ENCODE measurements around the gene KNTC1.
"Not testable (repeated sequence)": the region's sequence is repeated elsewhere in the genome, so short reads cannot be mapped to it uniquely, and the experiment has no call there.

Gene KNTC1

GRCh38 chr12:122571821-122572220 is 44.8 kb downstream of the KNTC1 start:
- no peak for TF ChIP-seq CTCF (conservative IDR thresholded peaks at IDR 0.05; ENCODE audit: low read length)
- no peak for TF ChIP-seq EZH2phosphoT487 (IDR thresholded peaks at IDR 0.05; ENCODE audit: borderline replicate concordance)
- Histone ChIP-seq H3K4me2 (ENCODE audit: low read depth, low read length, poor library complexity, severe bottlenecking) (no peak overlapping the region), H3K36me3 (ENCODE audit: insufficient read depth, low read length) (peaks cover 81% of the 10 kb centered on the region)

GRCh38 chr12:122583294-122583693 is 56.2 kb downstream of the KNTC1 start:
- peaks cover 87% of the 10 kb centered on the region for H3K36me3 ChIP-seq (ENCODE audit: insufficient read depth, low read length)
- H3K9ac ChIP-seq (ENCODE audit: low read depth, low read length, poor library complexity, severe bottlenecking); H3K9me3 ChIP-seq (ENCODE audit: insufficient read depth, low read depth, low read length); H4K20me1 ChIP-seq (ENCODE audit: insufficient read depth, low read length, poor library complexity, severe bottlenecking); H3K4me2 ChIP-seq (ENCODE audit: low read depth, low read length, poor library complexity, severe bottlenecking); H3K27me3 ChIP-seq (ENCODE audit: insufficient read depth, low read length, poor library complexity, severe bottlenecking); H3K79me2 ChIP-seq (ENCODE audit: insufficient read depth, low read length); H3K4me3 ChIP-seq (ENCODE audit: low read length, poor library complexity, severe bottlenecking); H3K9me2 ChIP-seq (replicated peaks; ENCODE audit: low read depth, low read length); H3K4me1 ChIP-seq (ENCODE audit: insufficient read depth, low read length, poor library complexity, severe bottlenecking); H3F3A ChIP-seq (ENCODE audit: low read depth); H2AFZ ChIP-seq (ENCODE audit: low read length): not testable (repeated sequence)

More at GRCh38 chr12:122571821-122572220, 44.8 kb downstream of the KNTC1 start:
- H3K79me2 ChIP-seq (ENCODE audit: insufficient read depth, low read length), result no peaks in the 10 kb centered on the region
- no peak overlapping the region for H3K9ac ChIP-seq (ENCODE audit: low read depth, low read length, poor library complexity, severe bottlenecking)
- H3K4me1 ChIP-seq (ENCODE audit: insufficient read depth, low read length, poor library complexity, severe bottlenecking), result no peaks in the 10 kb centered on the region
- no peaks in the 10 kb centered on the region for H3K9me3 ChIP-seq (ENCODE audit: insufficient read depth, low read depth, low read length)
- no peaks in the 10 kb centered on the region for H3K27me3 ChIP-seq (ENCODE audit: insufficient read depth, low read length, poor library complexity, severe bottlenecking)
- no peaks in the 10 kb centered on the region; the same call in 1 of the 2 replicates for H3F3A ChIP-seq (ENCODE audit: low read depth)
- H3K9me2 ChIP-seq (replicated peaks; ENCODE audit: low read depth, low read length), result no peaks in the 10 kb centered on the region
- H4K20me1 ChIP-seq (ENCODE audit: insufficient read depth, low read length, poor library complexity, severe bottlenecking), result no peaks in the 10 kb centered on the region
- H2AFZ ChIP-seq (ENCODE audit: low read length), result no peak overlapping the region
- no peak overlapping the region for H3K4me3 ChIP-seq (ENCODE audit: low read length, poor library complexity, severe bottlenecking)

GRCh38 chr12:122584177-122584863 is 57.3 kb downstream of the KNTC1 start:
- Histone ChIP-seq H3K36me3 (ENCODE audit: insufficient read depth, low read length) (peaks cover 86% of the 10 kb centered on the region), H2AFZ (ENCODE audit: low read length) (no peak overlapping the region), H3K27me3 (ENCODE audit: insufficient read depth, low read length, poor library complexity, severe bottlenecking) (no peaks in the 10 kb centered on the region), H3K79me2 (ENCODE audit: insufficient read depth, low read length) (no peaks in the 10 kb centered on the region), H4K20me1 (ENCODE audit: insufficient read depth, low read length, poor library complexity, severe bottlenecking) (no peaks in the 10 kb centered on the region), H3K4me1 (ENCODE audit: insufficient read depth, low read length, poor library complexity, severe bottlenecking) (no peaks in the 10 kb centered on the region), H3F3A (ENCODE audit: low read depth) (0 out of 2 replicates have a peak, but pooled peaks cover 4% of the 10 kb centered on the region), H3K9me2 (replicated peaks; ENCODE audit: low read depth, low read length) (no peaks in the 10 kb centered on the region), H3K9ac (ENCODE audit: low read depth, low read length, poor library complexity, severe bottlenecking) (no peak overlapping the region), H3K4me3 (ENCODE audit: low read length, poor library complexity, severe bottlenecking) (no peak overlapping the region), H3K9me3 (ENCODE audit: insufficient read depth, low read depth, low read length) (no peaks in the 10 kb centered on the region), H3K4me2 (ENCODE audit: low read depth, low read length, poor library complexity, severe bottlenecking) (no peak overlapping the region)
- TF ChIP-seq EZH2phosphoT487 (IDR thresholded peaks at IDR 0.05; ENCODE audit: borderline replicate concordance), result no peak
- no peak for TF ChIP-seq CTCF (conservative IDR thresholded peaks at IDR 0.05; ENCODE audit: low read length)

- peaks cover 4% of the 10 kb centered on the region for H3K4me1 ChIP-seq (ENCODE audit: insufficient read depth, low read length, poor library complexity, severe bottlenecking)
- no peak for TF ChIP-seq EZH2phosphoT487 (IDR thresholded peaks at IDR 0.05; ENCODE audit: borderline replicate concordance)
- no peak for TF ChIP-seq CTCF (conservative IDR thresholded peaks at IDR 0.05; ENCODE audit: low read length)
- H4K20me1 ChIP-seq (ENCODE audit: insufficient read depth, low read length, poor library complexity, severe bottlenecking), result no peaks in the 10 kb centered on the region
- no peaks in the 10 kb centered on the region for H3K79me2 ChIP-seq (ENCODE audit: insufficient read depth, low read length)
- H3K27me3 ChIP-seq (ENCODE audit: insufficient read depth, low read length, poor library complexity, severe bottlenecking), result no peaks in the 10 kb centered on the region
- no peak overlapping the region for H3K9ac ChIP-seq (ENCODE audit: low read depth, low read length, poor library complexity, severe bottlenecking)
- no peak overlapping the region for H2AFZ ChIP-seq (ENCODE audit: low read length)
- no peak overlapping the region for H3K4me2 ChIP-seq (ENCODE audit: low read depth, low read length, poor library complexity, severe bottlenecking)
- H3K36me3 ChIP-seq (ENCODE audit: insufficient read depth, low read length), result peaks cover 56% of the 10 kb centered on the region
- H3K9me3 ChIP-seq (ENCODE audit: insufficient read depth, low read depth, low read length), result no peaks in the 10 kb centered on the region
- H3F3A ChIP-seq (ENCODE audit: low read depth), result peaks cover 6% of the 10 kb centered on the region; the same call in 1 of the 2 replicates
- no peaks in the 10 kb centered on the region for H3K9me2 ChIP-seq (replicated peaks; ENCODE audit: low read depth, low read length)
- no peak overlapping the region for H3K4me3 ChIP-seq (ENCODE audit: low read length, poor library complexity, severe bottlenecking)
Observed at GRCh38 chr12:122590990-122591389, 63.9 kb downstream of the KNTC1 start.

GRCh38 chr12:122591966-122592365 is 64.9 kb downstream of the KNTC1 start:
- H3K27me3 ChIP-seq (ENCODE audit: insufficient read depth, low read length, poor library complexity, severe bottlenecking); H3K4me1 ChIP-seq (ENCODE audit: insufficient read depth, low read length, poor library complexity, severe bottlenecking); H4K20me1 ChIP-seq (ENCODE audit: insufficient read depth, low read length, poor library complexity, severe bottlenecking); H2AFZ ChIP-seq (ENCODE audit: low read length); H3K9me2 ChIP-seq (replicated peaks; ENCODE audit: low read depth, low read length); H3K4me2 ChIP-seq (ENCODE audit: low read depth, low read length, poor library complexity, severe bottlenecking); H3K9me3 ChIP-seq (ENCODE audit: insufficient read depth, low read depth, low read length); H3F3A ChIP-seq (ENCODE audit: low read depth); H3K79me2 ChIP-seq (ENCODE audit: insufficient read depth, low read length); H3K4me3 ChIP-seq (ENCODE audit: low read length, poor library complexity, severe bottlenecking); H3K9ac ChIP-seq (ENCODE audit: low read depth, low read length, poor library complexity, severe bottlenecking): not testable (repeated sequence)
- peaks cover 49% of the 10 kb centered on the region for H3K36me3 ChIP-seq (ENCODE audit: insufficient read depth, low read length)
